Psoas muscle (tissue), 8 donors: ENCODE measurements around the gene ICAM2. TPM values are rescaled to one million over a fixed set of nuclear protein-coding genes. Genes with fewer than 3 reads are reported as not detected.

Source experiments
- ATAC-seq, 4 donors: fragments of 200-7000 bp; cut with Tn5 transposase; one replicate each; pipeline ENCODE4 v1.9.1; 2020; ENCODE audit warnings: moderate library complexity in 3 of 4, mild to moderate bottlenecking in 2 of 4
- DNase-seq, 2 donors: peaks; one replicate each; pipeline ENCODE4 v3.0.0-alpha.2; 2020
- H3K27ac ChIP-seq: fragments of 200-600 bp; one replicate; pipeline ENCODE4 v1.8.0; 2022
- H3K27me3 ChIP-seq, 3 donors: fragments of 200-600 bp in 1 of 3; one replicate each; pipeline versions ENCODE4 v1.6.1 to v1.8.0; 2013 to 2022; ENCODE audit warnings: low read length in 2 of 3, mild to moderate bottlenecking in 2 of 3, moderate library complexity in 1 of 3; ENCODE audit not compliant: insufficient read depth in 3 of 3
- H3K36me3 ChIP-seq, 2 donors: fragments of 200-600 bp in 1 of 2; one replicate each; pipeline versions ENCODE4 v1.6.1 to v1.8.0; 2013 to 2022; ENCODE audit warnings: low read depth in 1 of 2, mild to moderate bottlenecking in 1 of 2, moderate library complexity in 1 of 2; ENCODE audit not compliant: insufficient read depth in 1 of 2
- H3K4me1 ChIP-seq: fragments of 200-600 bp; one replicate; pipeline ENCODE4 v1.8.0; 2022
- H3K4me3 ChIP-seq: fragments of 200-600 bp; one replicate; pipeline ENCODE4 v1.8.0; 2022; ENCODE audit warnings: mild to moderate bottlenecking
- H3K9me3 ChIP-seq: fragments of 200-600 bp; one replicate; pipeline ENCODE4 v1.8.0; 2022
- CTCF ChIP-seq: fragments of 200-600 bp; IDR thresholded peaks from one replicate; pipeline ENCODE4 v1.8.0; 2022; ENCODE audit warnings: antibody characterized with exemption
- WGBS, 3 donors: extraction: QIAGEN DNeasy Blood & Tissue Kit; methylation state at CpG; one replicate each; pipeline versions ENCODE4 v1.1.6 to v1.1.7; 2013; 5-methylcytosine and 5-hydroxymethylcytosine counted together
- intact Hi-C, 2 donors: fragments of 100-400 bp; cut with DNase I; formaldehyde crosslinking; loops; one replicate each; pipeline versions ENCODE4 v1.11.0 to v1.14.2; 2022
- polyA plus RNA-seq, 3 donors: library from polyadenylated mRNA; stranded (reverse); fragments of 200-250 nt; gene quantifications; one replicate each; pipeline ENCODE4 v1.2.3, GENCODE V29; 2013
- total RNA-seq, 4 donors: library from RNA; stranded (reverse); fragmentation: NEBNext Ultra II Directional in 2 of 4; extraction: Animal tissue kit (Norgen Biotek cat#: 25700) in 2 of 4; gene quantifications; one replicate each; pipeline versions ENCODE4 v1.2.1 to v1.2.4, GENCODE V29; 2021 to 2023
- donor health status: healthy with polysubstance abuse.
- donor health status: DM: no; HTN: no; CAD: no; lungs with moderate emphysema.
- donor health status: Bipolar disorder and iron deficiency.
- donor health status: healthy.
- donor health status: DM: yes; HTN: yes; CAD: no.
- donor health status: DM: no; HTN: no; CAD: no.
- donor health status: DM: no; HTN: no; CAD: no.
- donor health status: DM: yes; HTN: yes; CAD: no.

The ICAM2 gene
- total and polyA plus RNA-seq, 7 donors: 20.4 to 50.0 (median 27.0) TPM

GRCh38 chr17:64053101-64053500 lies 32.7 kb upstream of the ICAM2 start:
- Histone ChIP-seq H3K27me3 (no peaks in the 10 kb centered on the region), H3K4me1 (no peaks in the 10 kb centered on the region), H3K9me3 (no peaks in the 10 kb centered on the region), H3K36me3 (peaks cover 0 to 98% of the 10 kb centered on the region in 2 donors), H3K27ac (no peak overlapping the region), H3K4me3 (no peak overlapping the region)
- 93 to 97% (median 96%) methylated on average over 10 of the region's 10 CpGs for WGBS, 3 donors
- DNase-seq (no peak), ATAC-seq (no peak)
- intact Hi-C loops: no loop called here
- TF ChIP-seq CTCF: no peak

- no peaks in the 10 kb centered on the region for H3K9me3 ChIP-seq
- H3K4me3 ChIP-seq: no peak overlapping the region
- intact Hi-C loops: no loop called here
- no peak overlapping the region for H3K27ac ChIP-seq
- DNase-seq (no peak), ATAC-seq (no peak)
- no peaks in the 10 kb centered on the region for H3K27me3 ChIP-seq
- TF ChIP-seq CTCF: no peak
- peaks cover 0 to 98% of the 10 kb centered on the region in 2 donors for H3K36me3 ChIP-seq
- 57 to 68% (median 64%) methylated on average over 1 of the region's 1 CpG for WGBS, 3 donors
- H3K4me1 ChIP-seq: no peaks in the 10 kb centered on the region
Measured at GRCh38 chr17:64051153-64051552, 30.7 kb upstream of the ICAM2 start.

DNA sequence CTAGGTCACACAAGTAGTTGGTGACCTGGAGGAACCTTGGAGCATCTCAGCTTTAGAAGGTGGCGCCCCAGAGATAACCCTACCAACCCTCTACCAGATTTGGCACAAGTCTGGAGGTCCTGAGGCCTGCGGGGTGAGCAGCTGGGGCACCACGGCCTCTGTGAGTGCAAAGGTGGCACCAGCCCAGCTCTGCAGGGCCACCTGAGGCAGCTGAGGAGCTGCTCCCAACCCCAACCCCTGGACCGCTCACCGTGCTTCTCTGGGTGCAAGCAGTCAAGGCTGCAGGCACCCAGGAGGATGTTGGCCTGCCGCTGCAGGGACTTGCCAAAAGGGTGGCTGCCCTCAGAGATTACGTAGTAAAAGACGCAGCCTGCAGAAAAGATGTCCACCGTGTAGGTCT lies 28.4 kb upstream of the ICAM2 start:
- no peak overlapping the region for H3K27ac ChIP-seq
- no peak for TF ChIP-seq CTCF
- no peak overlapping the region for H3K4me3 ChIP-seq
- peaks cover 0 to 100% of the 10 kb centered on the region in 2 donors for H3K36me3 ChIP-seq
- DNase-seq: no peak
- H3K9me3 ChIP-seq: no peaks in the 10 kb centered on the region
- no peaks in the 10 kb centered on the region for H3K4me1 ChIP-seq
- no peak for ATAC-seq
- H3K27me3 ChIP-seq: no peaks in the 10 kb centered on the region
- intact Hi-C loops: no loop called here
- WGBS, 3 donors: 88 to 95% (median 91%) methylated on average over 9 of the region's 9 CpGs

DNA sequence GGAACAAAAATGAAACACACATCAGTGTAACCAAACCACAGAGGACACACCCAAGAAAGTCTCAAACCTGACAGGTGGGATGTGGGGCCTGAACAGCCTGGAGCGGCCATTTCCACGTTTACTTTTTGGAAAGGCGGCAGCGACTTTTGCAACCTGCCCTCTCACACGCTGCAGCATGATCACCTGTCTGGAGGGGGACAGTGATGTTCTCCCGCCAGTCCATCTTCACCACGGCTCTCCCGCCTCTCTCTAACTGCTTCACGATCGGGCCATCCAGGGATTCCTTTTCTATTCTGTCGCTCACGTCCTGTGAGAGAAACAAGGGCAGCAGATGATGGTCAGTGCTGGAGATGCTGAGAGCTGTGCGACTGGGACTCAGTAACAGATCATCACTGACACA lies 24.7 kb upstream of the ICAM2 start:
- no peaks in the 10 kb centered on the region for H3K27me3 ChIP-seq
- no peaks in the 10 kb centered on the region for H3K9me3 ChIP-seq
- TF ChIP-seq CTCF: no peak
- DNase-seq (no peak), ATAC-seq (no peak)
- intact Hi-C loops: no loop called here
- H3K36me3 ChIP-seq: peaks cover 0 to 86% of the 10 kb centered on the region in 2 donors
- H3K27ac ChIP-seq: no peak overlapping the region
- no peak overlapping the region for H3K4me3 ChIP-seq
- no peaks in the 10 kb centered on the region for H3K4me1 ChIP-seq
- 88 to 89% (median 89%) methylated on average over 13 of the region's 13 CpGs for WGBS, 3 donors
